Gastrocnemius medialis (tissue), 4 donors: ENCODE data around the gene SAV1. TPM values are rescaled to one million over a fixed set of nuclear protein-coding genes. Genes with fewer than 3 reads are reported as not detected.

Experiments
- ATAC-seq, 2 donors: fragments of 150-250 bp; one replicate each; pipeline ENCODE4 v1.9.1; 2016
- DNase-seq, 2 donors: peaks; one replicate each; pipeline ENCODE4 v3.0.0-alpha.2; 2019
- H3K27ac ChIP-seq, 4 donors: fragments of 200-600 bp; sonication (generic); 1 replicate in 1 of 4; 2 replicates in 3 of 4; pipeline ENCODE4 v1.5.1; 2016 to 2018; ENCODE audit warnings: mild to moderate bottlenecking in 2 of 4, moderate library complexity in 1 of 4
- H3K27me3 ChIP-seq, 3 donors: fragments of 200-600 bp; sonication (generic) in 2 of 3; 1 replicate in 1 of 3; 2 replicates in 2 of 3; pipeline versions ENCODE4 v1.5.1 to v1.6.0; 2016 to 2019; ENCODE audit warnings: mild to moderate bottlenecking in 1 of 3, moderate library complexity in 1 of 3
- H3K36me3 ChIP-seq, 2 donors: fragments of 200-600 bp; sonication (generic) in 1 of 2; one replicate each; pipeline ENCODE4 v1.5.1; 2017 to 2018
- H3K4me1 ChIP-seq, 2 donors: fragments of 200-600 bp; sonication (generic) in 1 of 2; one replicate each; pipeline ENCODE4 v1.5.1; 2016 to 2017; ENCODE audit warnings: mild to moderate bottlenecking in 2 of 2
- H3K4me3 ChIP-seq, 4 donors: fragments of 200-600 bp; sonication (generic) in 3 of 4; 1 replicate in 1 of 4; 2 replicates in 3 of 4; pipeline ENCODE4 v1.5.1; 2016 to 2019; ENCODE audit warnings: mild to moderate bottlenecking in 2 of 4
- H3K9me3 ChIP-seq, 3 donors: fragments of 200-600 bp; sonication (generic) in 2 of 3; 1 replicate in 1 of 3; 2 replicates in 2 of 3; pipeline ENCODE4 v1.5.1; 2016 to 2019
- CTCF ChIP-seq, 5 experiments: fragments of 450-650 bp in 3 of 5; fragments of 200-600 bp in 2 of 5; sonication (generic) in 2 of 5; IDR thresholded peaks in 4 of 5; conservative IDR thresholded peaks in 1 of 5; 1 replicate in 4 of 5; 2 replicates in 1 of 5; pipeline ENCODE4 v1.5.1; 2016 to 2019; ENCODE audit warnings: antibody characterized with exemption in 5 of 5, mild to moderate bottlenecking in 3 of 5, moderate library complexity in 3 of 5
- POLR2A ChIP-seq, 2 donors: fragments of 450-650 bp; IDR thresholded peaks; one replicate each; pipeline ENCODE4 v1.6.1; 2017; ENCODE audit warnings: antibody characterized with exemption in 2 of 2, mild to moderate bottlenecking in 2 of 2, moderate library complexity in 2 of 2
- in situ Hi-C, 4 donors: fragments of 200-750 bp; cut with MboI; loops; one replicate each; pipeline versions ENCODE4 v1.15.0 to v1.8.0; 2017; ENCODE audit warnings: low sequenced_read_pairs in 4 of 4
- intact Hi-C: fragments of 100-400 bp; cut with DNase I; formaldehyde crosslinking; loops from one replicate; pipeline ENCODE4 v1.15.1; 2023; ENCODE audit warnings: low total_unique reads
- total RNA-seq, 4 donors: library from RNA; depleted of rRNA; stranded (reverse); fragments of >200 nt; gene quantifications; one replicate each; pipeline versions ENCODE4 v1.1.0 to v1.2.3, GENCODE V29; 2016

The SAV1 gene
- total RNA-seq, 4 donors from 2014 or later, result 18.3 to 68.7 (median 36.8) TPM

DNA sequence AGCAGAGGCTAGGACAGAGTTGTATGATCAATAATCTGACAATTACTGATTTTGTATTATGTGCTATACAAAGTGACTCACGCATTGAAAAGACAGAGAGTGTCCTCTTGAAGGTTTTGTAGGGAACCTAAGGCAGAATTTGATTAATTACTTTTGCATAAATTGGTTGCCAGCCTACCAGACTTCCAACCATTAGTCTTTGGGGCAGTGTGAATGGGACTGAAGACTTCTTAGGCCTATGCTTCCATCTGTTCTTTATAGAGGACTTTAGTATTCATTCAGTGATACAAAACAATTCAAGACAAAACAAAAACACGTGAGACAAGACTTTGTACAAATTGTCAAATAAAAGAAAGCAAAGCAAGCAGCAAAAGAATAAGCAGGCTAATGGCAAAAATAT is 61.6 kb downstream of the SAV1 start:
- H3K9me3 ChIP-seq, result no peaks in the 10 kb centered on the region
- no peaks in the 10 kb centered on the region for H3K27me3 ChIP-seq
- H3K27ac ChIP-seq, result no peak overlapping the region
- DNase-seq, result no peak
- no peaks in the 10 kb centered on the region for H3K36me3 ChIP-seq
- no peak for ATAC-seq
- no peaks in the 10 kb centered on the region for H3K4me1 ChIP-seq
- no peak overlapping the region for H3K4me3 ChIP-seq
- TF ChIP-seq POLR2A (IDR thresholded peaks at IDR 0.05) (no peak), CTCF (IDR thresholded peaks at IDR 0.05 in 4 of 5, conservative IDR thresholded peaks at IDR 0.05 in 1 of 5) (no peak)
- in situ Hi-C loops (loop anchor here in 2 of 4 donors (10.0 kb wide), 2 partner anchors 168 to 248 kb away; no protein-coding TSS in a partner anchor), intact Hi-C loops (loop anchor here (10.0 kb wide), 1 partner anchor 258 kb away; no protein-coding TSS in a partner anchor)

- DNase-seq (no peak), ATAC-seq (no peak)
- no peaks in the 10 kb centered on the region for H3K27me3 ChIP-seq
- no peaks in the 10 kb centered on the region for H3K36me3 ChIP-seq
- H3K4me1 ChIP-seq, result no peaks in the 10 kb centered on the region
- intact Hi-C loops (loop anchor here (10.0 kb wide), 1 partner anchor 259 kb away; no protein-coding TSS in a partner anchor), in situ Hi-C loops (loop anchor here in 2 of 4 donors (10.0 kb wide), 2 partner anchors 169 to 249 kb away; no protein-coding TSS in a partner anchor)
- TF ChIP-seq POLR2A (IDR thresholded peaks at IDR 0.05) (no peak), CTCF (IDR thresholded peaks at IDR 0.05 in 4 of 5, conservative IDR thresholded peaks at IDR 0.05 in 1 of 5) (no peak)
- no peaks in the 10 kb centered on the region for H3K9me3 ChIP-seq
- H3K4me3 ChIP-seq, result no peak overlapping the region
- no peak overlapping the region for H3K27ac ChIP-seq
These were observed 62.3 kb downstream of the SAV1 start for GRCh38 chr14:50605766-50606165.

- ATAC-seq (no peak), DNase-seq (no peak)
- intact Hi-C loops (loop anchor here (10.0 kb wide), 1 partner anchor 261 kb away; no protein-coding TSS in a partner anchor), in situ Hi-C loops (loop anchor here in 3 of 4 donors (5.0 to 10.0 kb wide), 4 partner anchors 171 to 254 kb away; no protein-coding TSS in a partner anchor)
- Histone ChIP-seq H3K27me3 (no peaks in the 10 kb centered on the region), H3K27ac (no peak overlapping the region), H3K4me3 (no peak overlapping the region), H3K9me3 (no peaks in the 10 kb centered on the region), H3K4me1 (no peaks in the 10 kb centered on the region), H3K36me3 (no peaks in the 10 kb centered on the region)
- TF ChIP-seq POLR2A (IDR thresholded peaks at IDR 0.05) (no peak), CTCF (IDR thresholded peaks at IDR 0.05 in 4 of 5, conservative IDR thresholded peaks at IDR 0.05 in 1 of 5) (no peak)
These were observed 64.5 kb downstream of the SAV1 start for GRCh38 chr14:50603565-50603964.

- intact Hi-C loops (loop anchor here (10.0 kb wide), 1 partner anchor 263 kb away; no protein-coding TSS in a partner anchor), in situ Hi-C loops (loop anchor here in 3 of 4 donors (5.0 to 10.0 kb wide), 4 partner anchors 173 to 255 kb away; no protein-coding TSS in a partner anchor)
- Histone ChIP-seq H3K4me3 (no peak overlapping the region), H3K9me3 (no peaks in the 10 kb centered on the region), H3K36me3 (no peaks in the 10 kb centered on the region), H3K27me3 (no peaks in the 10 kb centered on the region), H3K27ac (no peak overlapping the region), H3K4me1 (no peaks in the 10 kb centered on the region)
- TF ChIP-seq POLR2A (IDR thresholded peaks at IDR 0.05) (no peak), CTCF (IDR thresholded peaks at IDR 0.05 in 4 of 5, conservative IDR thresholded peaks at IDR 0.05 in 1 of 5) (no peak)
- DNase-seq, result no peak
- ATAC-seq, result no peak
These were observed 66.1 kb downstream of the SAV1 start for GRCh38 chr14:50602035-50602434.
